HG03066 (cell line): ENCODE results near the gene HMX2.
A peak's percentile ranks its signal among the peaks of the same experiment; 100 is the strongest.
"Not testable (repeated sequence)": the region's sequence is repeated elsewhere in the genome, so short reads cannot be mapped to it uniquely, and the experiment has no call there.

Experiments
- ATAC-seq: cut with Tn5 transposase; IDR thresholded peaks from one replicate; pipeline ENCODE4 v1.9.1; 2021; ENCODE audit warnings: low read depth; ENCODE audit not compliant: unreplicated experiment

The HMX2 gene

DNA sequence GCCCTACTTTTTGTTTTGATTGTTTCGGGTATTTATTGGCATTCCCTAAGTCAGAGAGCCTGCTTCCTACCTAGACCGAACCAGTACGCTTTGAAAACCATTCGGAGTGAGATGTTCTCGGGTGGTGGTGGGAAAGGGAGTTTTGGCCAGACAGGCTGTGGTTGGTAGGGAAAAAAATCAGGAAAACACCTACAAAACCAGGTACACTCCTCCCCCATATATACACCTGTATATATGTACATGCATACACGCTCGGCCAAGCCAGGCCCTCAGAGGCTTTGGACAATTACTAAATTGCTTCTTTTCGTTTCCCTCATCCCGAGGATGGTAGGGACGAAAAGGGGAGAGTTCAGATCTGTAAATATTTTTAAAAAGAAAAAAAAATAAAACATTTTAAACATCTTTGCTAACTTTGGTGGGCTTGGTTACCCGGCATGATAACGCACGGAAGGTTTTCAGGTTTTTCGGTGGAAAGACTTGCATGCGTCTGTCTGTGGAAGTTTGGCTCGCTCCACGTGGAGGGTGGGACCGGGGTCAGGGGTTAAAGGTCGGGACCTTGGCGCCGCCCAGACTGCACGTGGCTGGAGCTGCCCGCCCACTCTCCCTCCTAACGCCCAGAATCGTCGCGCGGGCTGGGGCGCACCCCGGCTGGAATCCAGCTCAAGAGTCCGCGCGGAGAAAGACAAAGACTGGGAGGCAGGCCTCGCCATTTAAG lies 2.5 kb downstream of the HMX2 start:
- ATAC-seq, result no peak

DNA sequence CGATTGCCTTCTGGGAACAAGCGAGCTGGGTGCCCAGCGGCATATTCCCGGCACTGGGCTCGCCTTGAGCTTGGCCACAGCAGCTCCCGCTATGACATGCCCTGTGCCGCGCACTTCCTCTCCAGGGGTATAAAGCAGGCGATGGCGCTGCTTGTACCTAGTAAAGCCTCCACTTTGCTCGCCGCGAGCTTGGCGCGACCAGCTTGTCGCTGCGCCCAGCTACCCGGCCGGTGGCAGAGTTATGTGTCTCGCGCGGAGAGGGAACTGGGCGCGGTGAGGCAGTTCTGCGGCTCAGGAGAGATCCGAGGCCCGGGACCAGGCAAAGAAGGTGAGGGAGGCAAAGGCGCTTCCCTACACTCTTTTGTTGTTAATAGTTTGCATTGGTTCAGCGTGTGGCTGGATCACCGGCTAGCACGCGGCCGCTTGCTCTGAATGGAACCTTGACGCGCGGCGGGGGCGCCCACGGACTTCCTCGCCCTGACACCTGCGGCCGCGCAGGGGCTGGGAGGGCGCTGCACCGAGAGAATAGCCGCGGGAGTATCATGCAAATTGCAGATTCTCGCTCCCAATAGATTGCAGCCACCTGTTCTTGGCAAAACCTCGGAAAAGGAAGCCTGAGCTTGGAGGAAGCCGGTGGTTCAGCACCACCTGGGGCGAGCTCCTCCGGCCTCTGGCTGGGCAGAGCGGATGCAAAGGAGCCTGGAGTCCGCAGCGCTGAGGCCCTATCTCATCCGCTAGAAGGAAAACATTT lies 3.2 kb downstream of the HMX2 start:
- ATAC-seq, result no peak

DNA sequence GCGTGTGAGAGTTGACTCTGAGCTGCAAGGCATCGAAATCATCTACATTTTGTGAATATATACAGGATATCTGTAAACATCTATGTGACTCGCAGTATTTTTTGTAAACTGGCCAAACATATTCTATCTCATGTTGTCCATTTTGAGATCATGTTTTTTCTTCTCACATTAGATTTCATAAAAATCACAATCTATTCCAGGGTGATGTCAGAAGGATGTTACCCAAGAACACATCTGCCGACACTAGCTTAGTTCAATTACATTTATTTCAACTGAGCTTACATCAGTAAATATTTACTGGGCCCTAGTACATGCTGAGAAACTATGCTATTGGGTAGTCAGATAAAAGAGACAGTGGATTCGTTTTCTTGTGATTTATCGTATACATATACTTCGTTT lies 3.8 kb downstream of the HMX2 start:
- no peak for ATAC-seq

DNA sequence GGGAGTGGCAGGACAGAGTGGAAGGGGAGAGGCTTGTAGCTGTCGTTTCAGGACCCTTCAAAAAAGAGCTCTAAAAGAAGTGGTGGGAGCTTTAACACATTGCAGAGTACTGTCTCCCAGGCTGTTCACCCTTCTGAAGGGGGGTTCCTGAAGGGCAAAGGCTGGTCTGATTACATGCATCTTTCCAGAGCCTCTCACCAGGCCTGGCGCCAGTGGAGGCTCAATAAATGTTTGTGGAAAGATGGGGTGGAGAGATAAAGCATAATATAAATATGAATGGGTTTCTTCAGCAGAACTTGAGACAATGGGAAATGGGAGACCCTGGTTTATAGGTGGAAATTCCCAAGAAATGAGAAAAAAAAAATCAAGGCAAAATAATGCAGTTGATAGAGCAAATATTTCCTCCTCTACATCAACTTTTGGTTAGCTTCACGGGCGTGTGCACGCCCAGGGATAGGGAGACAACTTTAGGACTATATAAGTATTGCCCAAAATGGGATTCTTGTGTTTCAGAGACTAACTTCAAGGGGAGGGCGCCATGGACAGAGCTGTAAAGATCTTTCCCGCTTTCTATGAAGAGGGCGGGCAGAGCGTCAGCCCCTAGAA lies 5.7 kb downstream of the HMX2 start:
- ATAC-seq, result no peak

DNA sequence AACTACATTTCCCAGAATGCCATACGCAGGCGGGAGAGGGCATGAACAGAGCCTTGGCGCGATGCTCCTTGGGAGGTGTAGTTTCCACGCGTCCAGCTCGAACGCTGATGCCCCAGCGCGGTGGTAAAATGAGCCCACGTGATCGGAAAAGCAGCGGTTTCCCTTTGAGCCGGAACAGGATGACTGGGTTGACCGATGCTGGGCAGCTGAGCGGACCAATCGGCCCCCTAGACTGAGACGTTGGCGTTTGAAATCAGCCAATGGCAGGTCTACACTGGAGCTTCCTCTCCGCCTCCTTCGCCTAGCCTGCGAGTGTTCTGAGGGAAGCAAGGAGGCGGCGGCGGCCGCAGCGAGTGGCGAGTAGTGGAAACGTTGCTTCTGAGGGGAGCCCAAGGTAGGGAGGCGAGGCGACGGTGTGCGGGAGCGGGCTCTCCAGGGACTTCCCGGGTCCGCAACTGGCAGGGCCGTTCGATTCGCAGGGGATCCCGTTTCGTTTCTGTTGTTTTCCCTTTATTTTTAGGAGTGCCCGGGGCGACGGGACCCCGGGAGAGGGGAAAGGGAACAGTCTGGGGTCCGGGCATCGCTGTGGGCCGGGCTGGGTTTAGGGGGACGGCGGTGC lies 6.3 kb downstream of the HMX2 start, which contains the start of gene BUB3:
BUB3 (plus strand) TSS at position 311 of the 619 bp plus-strand sequence. CDS start 516 bp downstream, outside the sequence.
- ATAC-seq, result peak; percentile 88

DNA sequence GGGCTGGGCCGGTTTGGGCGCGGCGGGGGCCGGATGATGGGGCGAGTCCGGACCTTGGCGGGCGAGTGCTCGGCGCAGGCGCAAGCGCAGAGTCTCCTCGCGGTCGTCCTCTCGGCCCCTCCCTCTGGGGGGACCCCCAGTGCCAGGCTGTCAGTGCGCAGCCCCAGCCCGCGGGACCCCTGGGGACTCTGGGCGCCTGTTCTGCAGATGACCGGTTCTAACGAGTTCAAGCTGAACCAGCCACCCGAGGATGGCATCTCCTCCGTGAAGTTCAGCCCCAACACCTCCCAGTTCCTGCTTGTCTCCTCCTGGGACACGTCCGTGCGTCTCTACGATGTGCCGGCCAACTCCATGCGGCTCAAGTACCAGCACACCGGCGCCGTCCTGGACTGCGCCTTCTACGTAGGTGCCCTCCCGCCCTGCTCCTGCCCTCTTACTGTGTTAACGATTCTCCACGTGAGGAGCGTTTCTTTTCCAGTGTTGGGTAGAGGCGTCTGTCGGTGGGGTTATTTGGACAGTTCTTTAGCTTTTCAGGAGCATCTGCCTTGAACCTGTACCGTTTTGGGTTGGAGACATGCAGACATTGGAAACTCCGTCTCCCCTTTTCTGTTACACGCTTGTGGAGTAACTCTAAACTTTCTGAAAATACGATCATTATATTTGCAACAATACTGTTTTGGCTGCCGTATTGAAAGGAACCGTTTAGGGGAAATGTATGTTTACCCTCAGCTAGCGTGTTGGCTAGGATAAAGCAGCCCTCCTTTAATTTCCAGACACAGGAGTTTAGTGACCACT lies 7.0 kb downstream of the HMX2 start:
- ATAC-seq, result peak; percentile 40

DNA sequence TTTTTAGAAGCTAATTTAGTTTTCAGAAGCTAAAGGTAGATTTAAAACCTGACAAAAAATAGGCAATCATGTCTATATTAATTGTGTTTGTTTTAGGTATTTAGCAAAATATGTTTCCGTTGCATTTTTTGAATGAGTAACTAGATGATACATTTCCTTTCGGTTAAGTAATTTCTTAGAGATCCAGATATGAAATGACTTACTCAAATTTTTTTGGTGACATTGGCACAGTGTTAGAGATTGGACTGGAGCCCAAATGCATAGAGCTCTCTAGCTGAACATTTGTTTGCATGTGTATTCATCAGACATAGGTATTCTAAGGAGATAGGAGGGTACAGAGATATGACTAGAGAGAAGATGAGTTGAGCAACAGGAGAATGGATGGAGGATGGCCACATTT lies 8.1 kb downstream of the HMX2 start:
- no peak for ATAC-seq

DNA sequence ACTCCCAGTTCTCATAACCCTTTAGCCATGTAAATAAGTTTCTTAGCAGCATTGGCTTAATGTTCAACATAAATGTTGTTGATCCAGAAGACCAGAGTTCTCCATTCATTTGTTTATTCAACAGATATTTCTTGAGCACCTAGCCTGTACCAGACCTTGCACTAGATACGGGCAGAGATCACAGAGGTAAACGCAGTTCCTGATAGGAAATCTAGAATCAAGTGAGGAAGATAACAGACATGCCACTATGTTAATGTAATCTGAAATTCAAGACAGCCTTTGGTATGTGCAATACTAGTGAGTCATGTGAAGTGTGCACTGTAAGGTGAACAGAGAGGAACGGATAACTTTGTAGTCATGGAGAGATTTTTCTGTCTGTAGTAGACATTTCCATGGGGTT lies 9.3 kb downstream of the HMX2 start:
- ATAC-seq, result no peak

DNA sequence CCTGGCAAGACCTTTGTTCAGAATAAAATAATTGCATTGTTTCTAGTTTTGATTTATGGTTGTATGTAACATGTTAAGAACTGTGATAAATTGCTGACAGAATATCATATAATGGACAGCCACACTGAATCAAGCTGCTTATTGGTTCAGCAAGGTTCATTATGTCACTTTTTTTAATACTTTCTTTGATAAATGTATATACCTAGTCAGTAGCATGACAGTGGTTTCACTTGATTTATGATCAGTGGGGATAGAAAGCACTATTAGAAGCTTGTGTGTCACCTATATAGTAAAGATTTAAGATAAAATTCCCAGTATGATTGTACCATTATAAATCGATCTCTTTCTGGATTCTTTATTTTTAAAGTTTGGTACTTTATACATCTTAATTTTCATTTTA lies 10.7 kb downstream of the HMX2 start:
- no peak for ATAC-seq

DNA sequence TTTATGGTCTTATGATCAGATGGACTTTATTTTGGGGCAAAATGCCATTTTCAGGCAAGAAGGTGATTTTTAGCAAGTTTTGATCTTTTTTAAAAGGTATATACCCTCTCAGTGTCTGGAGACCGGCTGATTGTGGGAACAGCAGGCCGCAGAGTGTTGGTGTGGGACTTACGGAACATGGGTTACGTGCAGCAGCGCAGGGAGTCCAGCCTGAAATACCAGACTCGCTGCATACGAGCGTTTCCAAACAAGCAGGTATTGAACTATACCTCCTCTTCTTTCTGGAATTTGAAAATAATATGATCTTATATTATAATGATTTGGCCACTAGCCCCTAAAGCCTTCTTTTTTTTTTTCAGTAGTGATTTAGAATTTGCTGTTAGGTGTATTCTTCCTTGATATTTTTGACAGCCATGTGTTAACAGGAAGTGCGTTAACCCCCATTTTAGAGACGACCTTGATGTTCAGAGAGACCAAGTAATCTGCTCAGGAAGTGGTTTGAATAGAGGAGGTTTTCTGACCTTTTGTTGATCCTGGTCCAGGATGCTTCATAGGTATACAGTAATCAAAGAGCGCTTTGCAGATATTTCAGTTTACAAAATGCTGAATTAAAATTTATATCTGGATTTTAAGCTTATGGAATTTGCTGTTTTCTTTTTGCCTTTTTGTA lies 12.5 kb downstream of the HMX2 start:
- ATAC-seq, result no peak

DNA sequence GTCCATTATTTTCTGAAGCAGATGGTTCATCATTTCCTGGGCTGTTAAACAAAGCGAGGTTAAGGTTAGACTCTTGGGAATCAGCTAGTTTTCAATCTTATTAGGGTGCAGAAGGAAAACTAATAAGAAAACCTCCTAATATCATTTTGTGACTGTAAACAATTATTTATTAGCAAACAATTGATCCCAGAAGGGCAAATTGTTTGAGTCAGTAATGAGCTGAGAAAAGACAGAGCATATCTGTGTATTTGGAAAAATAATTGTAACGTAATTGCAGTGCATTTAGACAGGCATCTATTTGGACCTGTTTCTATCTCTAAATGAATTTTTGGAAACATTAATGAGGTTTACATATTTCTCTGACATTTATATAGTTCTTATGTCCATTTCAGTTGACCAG lies 16.4 kb downstream of the HMX2 start:
- ATAC-seq, result no peak

DNA sequence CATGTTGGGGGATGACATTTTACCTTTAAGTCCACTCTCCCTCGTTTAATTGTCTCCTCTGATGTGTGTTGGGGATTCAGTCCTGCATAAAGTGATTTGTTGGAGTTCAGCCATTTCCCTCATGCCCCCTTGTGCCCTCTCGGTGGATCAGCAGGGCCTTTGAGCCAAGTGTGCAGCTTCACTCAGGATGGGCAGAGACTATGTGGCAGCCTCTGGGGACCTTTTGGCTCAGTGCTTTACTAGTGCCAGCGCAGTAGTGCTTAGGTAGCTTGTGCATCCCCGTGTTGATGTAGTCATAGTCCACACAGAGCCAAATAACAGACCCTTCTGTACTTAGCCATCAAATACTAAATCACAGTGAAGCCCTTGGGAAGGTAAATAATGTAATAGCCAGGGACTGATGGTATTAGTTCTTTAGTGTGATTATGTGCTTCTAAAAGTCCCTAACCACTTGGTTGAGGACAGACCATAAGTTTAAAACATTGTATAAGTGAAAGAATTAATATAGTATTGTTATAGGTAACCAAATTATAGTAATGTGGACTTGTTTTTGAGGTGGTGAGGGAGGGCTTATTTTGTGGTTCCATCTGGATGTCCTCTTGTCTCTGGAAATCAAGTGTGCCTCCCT lies 17.6 kb downstream of the HMX2 start:
- ATAC-seq, result no peak

DNA sequence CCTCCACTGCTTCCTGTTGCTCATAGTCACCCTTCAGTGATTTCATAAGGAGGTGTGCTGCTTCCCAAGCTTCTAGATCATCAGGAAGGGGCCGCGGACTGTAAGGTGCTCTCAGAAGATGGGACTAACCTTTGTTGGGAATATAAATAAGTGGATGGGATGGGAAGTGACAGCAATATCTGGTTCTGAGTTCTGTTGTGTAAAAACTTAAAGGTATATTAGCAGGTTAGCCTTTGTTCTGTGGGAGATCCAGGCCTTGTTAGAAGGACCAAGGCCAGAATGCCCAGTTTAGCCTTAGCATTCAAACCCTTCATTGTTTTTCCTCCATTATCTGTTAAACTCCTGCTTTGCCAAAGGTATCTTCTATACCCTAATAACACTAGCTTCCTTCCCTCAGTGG lies 18.7 kb downstream of the HMX2 start:
- no peak for ATAC-seq

DNA sequence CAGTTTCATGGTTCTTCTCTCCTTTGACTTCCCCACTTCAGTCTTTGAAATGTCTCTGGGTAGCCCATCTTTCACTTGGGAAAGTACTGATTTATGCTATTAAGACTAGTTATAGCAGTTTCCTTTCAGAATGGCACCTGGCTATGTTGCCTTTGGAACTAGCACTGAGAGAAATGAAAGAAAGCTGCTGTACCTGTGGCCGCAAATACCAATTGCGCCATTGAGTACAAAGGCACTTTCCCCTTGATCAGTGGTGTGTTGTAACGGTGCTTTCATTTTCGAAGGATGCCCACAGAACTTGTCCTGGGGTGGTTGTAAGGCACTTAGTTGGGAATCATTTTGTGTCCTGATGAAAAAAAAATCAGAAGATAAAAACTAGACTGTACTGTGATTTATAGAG lies 23.0 kb downstream of the HMX2 start:
- ATAC-seq, result no peak

DNA sequence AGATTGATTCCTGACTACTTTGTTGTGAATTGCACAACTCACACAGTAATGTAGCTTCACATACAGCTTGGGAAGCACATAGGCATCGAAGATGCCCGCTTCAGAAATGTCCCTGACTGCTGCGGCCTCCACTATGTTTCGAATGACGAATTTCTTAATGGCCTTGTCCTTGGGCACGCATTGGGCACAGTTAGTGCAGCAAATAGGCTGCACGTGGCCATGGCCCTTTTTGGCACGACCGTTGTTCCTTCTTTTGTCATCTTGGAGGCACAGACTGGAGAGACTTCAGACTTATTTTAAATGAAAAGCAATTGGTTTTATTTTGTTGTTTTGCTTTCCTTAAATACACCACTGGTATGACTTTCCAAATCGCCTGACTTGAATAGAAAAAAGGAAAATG lies 23.7 kb downstream of the HMX2 start:
- not testable (repeated sequence) for ATAC-seq

DNA sequence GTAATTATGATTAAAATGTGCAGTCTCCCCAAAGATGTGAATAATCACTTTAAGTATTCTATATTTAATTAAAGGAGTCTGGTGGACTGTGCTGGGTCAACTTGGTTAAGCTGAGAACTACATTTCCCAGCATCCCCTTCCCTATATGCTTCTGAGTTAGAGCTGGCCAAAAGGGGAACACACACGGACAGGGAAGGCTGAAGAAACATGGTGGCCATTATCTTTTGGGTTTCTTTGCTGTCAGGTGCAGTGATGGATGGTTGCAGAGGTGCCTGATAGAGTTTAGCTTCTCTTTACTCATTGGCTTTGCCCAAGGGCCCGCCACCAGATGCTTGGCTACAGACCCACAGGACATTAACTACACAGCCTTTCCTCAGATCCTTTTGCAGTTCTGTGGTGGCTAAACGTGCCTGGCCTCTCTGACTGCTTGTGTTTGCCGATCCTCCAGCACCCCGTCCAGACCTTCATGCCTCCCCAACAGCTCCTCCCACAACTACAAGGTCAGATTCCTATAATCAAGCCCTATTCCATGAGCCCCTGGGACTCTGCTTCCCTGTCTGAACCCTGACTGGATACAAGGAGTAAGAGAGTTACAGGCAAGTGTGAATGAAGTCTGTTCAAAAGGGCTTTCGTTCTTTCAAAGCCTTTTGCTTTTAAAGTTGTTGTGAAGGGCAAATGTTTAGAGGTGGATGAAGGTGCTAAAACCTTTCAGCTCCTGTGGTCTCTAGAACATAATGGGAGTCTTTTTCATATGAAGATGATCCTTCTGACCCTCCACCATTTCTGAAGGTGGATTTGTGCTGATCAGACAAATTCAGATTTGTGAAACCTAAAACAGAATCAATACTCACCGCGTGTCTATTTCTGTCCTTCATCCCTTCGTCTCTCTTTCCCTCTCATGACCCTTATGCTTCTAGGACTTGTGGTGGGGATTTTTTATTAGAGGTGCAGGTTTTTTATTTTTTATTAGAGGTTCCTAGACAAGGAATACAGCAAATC lies 27.8 kb downstream of the HMX2 start:
- no peak for ATAC-seq

DNA sequence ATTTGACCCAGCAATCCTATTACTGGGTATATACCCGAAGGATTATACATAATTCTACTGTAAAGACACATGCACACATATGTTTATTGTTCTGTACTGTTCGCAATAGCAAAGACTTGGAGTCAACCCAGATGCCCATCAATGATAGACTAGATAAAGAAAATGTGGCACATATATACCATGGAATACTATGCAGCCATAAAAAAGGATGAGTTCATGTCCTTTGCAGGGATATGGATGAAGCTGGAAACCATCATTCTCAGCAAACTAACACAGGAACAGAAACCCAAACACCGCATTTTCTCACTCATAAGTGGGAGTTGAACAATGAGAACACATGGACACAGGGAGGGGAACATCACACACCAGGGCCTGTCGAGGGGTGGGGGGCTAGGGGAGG lies 30.5 kb downstream of the HMX2 start:
- ATAC-seq, result not testable (repeated sequence)
